Liver (tissue), 9 donors: ENCODE measurements around the gene OXNAD1. TPM values are rescaled to one million over a fixed set of nuclear protein-coding genes. Genes with fewer than 3 reads are reported as not detected.

Experiments used
- DNase-seq: peaks from one replicate; pipeline ENCODE4 v3.0.0-alpha.2; 2017; ENCODE audit warnings: low spot score
- H3K27ac ChIP-seq, 2 donors: one replicate each; pipeline ENCODE4 v1.7.0; 2013; ENCODE audit warnings: inconsistent platforms in 2 of 2, low read length in 2 of 2, control low read depth in 1 of 2, low read depth in 1 of 2, mild to moderate bottlenecking in 1 of 2
- H3K27me3 ChIP-seq, 4 donors: one replicate each; pipeline versions ENCODE4 v1.6.1 to v1.7.0; 2013; ENCODE audit warnings: low read length in 3 of 4, inconsistent platforms in 1 of 4, mild to moderate bottlenecking in 1 of 4, moderate library complexity in 1 of 4; ENCODE audit not compliant: control insufficient read depth in 4 of 4, insufficient read depth in 4 of 4
- H3K36me3 ChIP-seq, 4 donors: one replicate each; pipeline versions ENCODE4 v1.6.1 to v1.7.0; 2013; ENCODE audit warnings: low read length in 3 of 4, mild to moderate bottlenecking in 3 of 4, low read depth in 1 of 4, moderate library complexity in 1 of 4; ENCODE audit not compliant: control insufficient read depth in 4 of 4, insufficient read depth in 3 of 4
- H3K4me1 ChIP-seq, 4 donors: one replicate each; pipeline versions ENCODE4 v1.6.1 to v1.7.0; 2013; ENCODE audit warnings: low read length in 3 of 4, mild to moderate bottlenecking in 3 of 4, moderate library complexity in 1 of 4; ENCODE audit not compliant: control insufficient read depth in 4 of 4, insufficient read depth in 4 of 4
- H3K4me3 ChIP-seq, 3 donors: one replicate each; pipeline versions ENCODE4 v1.6.1 to v1.7.0; 2013; ENCODE audit warnings: low read length in 3 of 3, control low read depth in 1 of 3, low read depth in 1 of 3, mild to moderate bottlenecking in 1 of 3
- H3K9ac ChIP-seq, 2 donors: one replicate each; pipeline ENCODE4 v1.7.0; 2013; ENCODE audit warnings: low read length in 2 of 2, mild to moderate bottlenecking in 2 of 2, moderate library complexity in 2 of 2, control low read depth in 1 of 2, low read depth in 1 of 2
- H3K9me3 ChIP-seq, 4 donors: one replicate each; pipeline versions ENCODE4 v1.6.1 to v1.7.0; 2013; ENCODE audit warnings: low read length in 3 of 4; ENCODE audit not compliant: control insufficient read depth in 4 of 4
- ATF3 ChIP-seq: IDR thresholded peaks from 2 replicates; pipeline ENCODE4 v1.6.1; 2016; ENCODE audit warnings: antibody characterized with exemption
- CTCF ChIP-seq: fragments of 150-350 bp; IDR thresholded peaks from 2 replicates; pipeline ENCODE4 v1.5.1; 2017; ENCODE audit warnings: improper control_type of control experiment, low read depth, low read length; ENCODE audit not compliant: missing input control
- EGR1 ChIP-seq, 2 donors: IDR thresholded peaks; 2 replicates each; pipeline ENCODE4 v1.6.1; 2016 to 2018; ENCODE audit warnings: antibody characterized with exemption in 2 of 2, low read depth in 2 of 2
- FOXA1 ChIP-seq: IDR thresholded peaks from 2 replicates; pipeline ENCODE4 v1.6.1; 2016; ENCODE audit warnings: antibody characterized with exemption
- FOXA2 ChIP-seq: IDR thresholded peaks from 2 replicates; pipeline ENCODE4 v1.6.1; 2016; ENCODE audit warnings: antibody characterized with exemption
- GABPA ChIP-seq, 2 donors: IDR thresholded peaks in 1 of 2; conservative IDR thresholded peaks in 1 of 2; 2 replicates each; pipeline ENCODE4 v1.6.1; 2016; ENCODE audit warnings: antibody characterized with exemption in 2 of 2, mild to moderate bottlenecking in 1 of 2, moderate library complexity in 1 of 2
- HNF4G ChIP-seq: IDR thresholded peaks from 2 replicates; pipeline ENCODE4 v1.6.1; 2016; ENCODE audit warnings: antibody characterized with exemption
- JUND ChIP-seq, 2 donors: IDR thresholded peaks; 2 replicates each; pipeline ENCODE4 v1.6.1; 2016; ENCODE audit warnings: antibody characterized with exemption in 2 of 2
- MAX ChIP-seq: IDR thresholded peaks from 2 replicates; pipeline ENCODE4 v1.6.1; 2016; ENCODE audit warnings: antibody characterized with exemption
- NR2F2 ChIP-seq: IDR thresholded peaks from 2 replicates; pipeline ENCODE4 v1.6.1; 2016; ENCODE audit warnings: antibody characterized with exemption
- RAD21 ChIP-seq, 2 donors: IDR thresholded peaks; 2 replicates each; pipeline ENCODE4 v1.6.1; 2016; ENCODE audit warnings: antibody characterized with exemption in 2 of 2, mild to moderate bottlenecking in 2 of 2
- REST ChIP-seq: IDR thresholded peaks from 2 replicates; pipeline ENCODE4 v1.6.1; 2016; ENCODE audit warnings: antibody characterized with exemption, mild to moderate bottlenecking
- RXRA ChIP-seq, 2 donors: IDR thresholded peaks; 2 replicates each; pipeline ENCODE4 v1.6.1; 2017 to 2018; ENCODE audit warnings: antibody characterized with exemption in 2 of 2, mild to moderate bottlenecking in 1 of 2
- SP1 ChIP-seq: IDR thresholded peaks from 2 replicates; pipeline ENCODE4 v1.6.1; 2018; ENCODE audit warnings: antibody characterized with exemption, mild to moderate bottlenecking
- TAF1 ChIP-seq: conservative IDR thresholded peaks from 2 replicates; pipeline ENCODE4 v1.6.1; 2016; ENCODE audit warnings: antibody characterized with exemption, mild to moderate bottlenecking
- YY1 ChIP-seq: IDR thresholded peaks from 2 replicates; pipeline ENCODE4 v1.6.1; 2016; ENCODE audit warnings: antibody characterized with exemption, mild to moderate bottlenecking
- ZBTB33 ChIP-seq: IDR thresholded peaks from 2 replicates; pipeline ENCODE4 v1.6.1; 2016; ENCODE audit warnings: antibody characterized with exemption
- WGBS: extraction: QIAGEN DNeasy Blood & Tissue Kit; methylation state at CpG from one replicate; pipeline ENCODE4 v1.1.7; 2013; 5-methylcytosine and 5-hydroxymethylcytosine counted together
- polyA plus RNA-seq, 2 donors: library from polyadenylated mRNA; stranded (reverse) in 1 of 2; unstranded in 1 of 2; fragments of 200-250 nt in 1 of 2; fragments of >200 nt in 1 of 2; fragmentation: Nextera tagmentation in 1 of 2; extraction: Ambion mirVana in 1 of 2; gene quantifications; one replicate each; pipeline versions ENCODE4 v1.2.1 to v1.2.3, GENCODE V29; 2013 to 2015
- total RNA-seq, 2 donors: library from RNA; depleted of rRNA; stranded (reverse); fragments of >200 nt; gene quantifications; one replicate each; pipeline ENCODE4 v1.2.3, GENCODE V29; 2014
- donor health status: healthy.
- donor health status: healthy.
- donor health status: healthy.
- donor health status: healthy.
- donor health status: healthy.

The OXNAD1 gene
- total and polyA plus RNA-seq, 4 donors: 9.3 to 24.6 (median 14.1) TPM

- TF ChIP-seq RAD21 (IDR thresholded peaks at IDR 0.05) (no peak), MAX (no peak), TAF1 (no peak), GABPA (IDR thresholded peaks at IDR 0.05 in 1 of 2, conservative IDR thresholded peaks at IDR 0.05 in 1 of 2) (no peak), NR2F2 (no peak), JUND (IDR thresholded peaks at IDR 0.05) (no peak), FOXA2 (no peak), YY1 (no peak), EGR1 (IDR thresholded peaks at IDR 0.05; ENCODE audit: low read depth in 2 of 2) (no peak), ZBTB33 (no peak), REST (no peak), HNF4G (no peak), ATF3 (no peak), CTCF (no peak), RXRA (IDR thresholded peaks at IDR 0.05) (no peak), SP1 (no peak), FOXA1 (no peak)
- 85% methylated on average over 4 of the region's 4 CpGs for WGBS
- no peaks in the 10 kb centered on the region for H3K36me3 ChIP-seq
Measured at GRCh38 chr3:16330351-16330750, 65.3 kb downstream of the OXNAD1 start.

More at GRCh38 chr3:16330351-16330750, 65.3 kb downstream of the OXNAD1 start:
- Histone ChIP-seq H3K9ac (peak overlapping the region in 1 of 2 donors; percentile 5), H3K4me3 (no peak overlapping the region), H3K27ac (peak overlapping the region; percentile 81 to 90), H3K27me3 (no peaks in the 10 kb centered on the region), H3K9me3 (no peaks in the 10 kb centered on the region), H3K4me1 (peaks cover 15 to 53% (median 30%) of the 10 kb centered on the region in 4 donors)
- DNase-seq: no peak
